SU-DHL-6 (cell line): ENCODE measurements around the gene TRMT112.

Source experiments
- H2AFZ ChIP-seq: fragments of 200-600 bp; sonication (generic); 2 replicates; pipeline ENCODE4 v1.6.1; 2014; ENCODE audit warnings: low read depth, mild to moderate bottlenecking, moderate library complexity, mixed read lengths, antibody characterized with exemption, low read length; ENCODE audit not compliant: severe bottlenecking
- H3F3A ChIP-seq: fragments of 200-600 bp; shearing (Covaris generic); 2 replicates; pipeline ENCODE4 v1.6.0; 2016; ENCODE audit warnings: antibody characterized with exemption, mild to moderate bottlenecking; ENCODE audit not compliant: insufficient read depth
- H3K27ac ChIP-seq: fragments of 200-600 bp; sonication (generic); 2 replicates; pipeline ENCODE4 v1.5.1; 2016; ENCODE audit warnings: low read depth, mild to moderate bottlenecking, low read length, moderate library complexity, mixed read lengths
- H3K27me3 ChIP-seq: fragments of 200-600 bp; sonication (generic), shearing (Covaris generic); 2 replicates; pipeline ENCODE4 v1.6.0; 2014; ENCODE audit warnings: mild to moderate bottlenecking, low read length
- H3K36me3 ChIP-seq: fragments of 200-600 bp; sonication (generic); 2 replicates; pipeline ENCODE4 v1.6.1; 2014; ENCODE audit warnings: mild to moderate bottlenecking, low read length, mixed read lengths
- H3K4me2 ChIP-seq: fragments of 300-600, 200-600 bp; shearing (Covaris generic), sonication (generic); 2 replicates; pipeline ENCODE4 v1.6.0; 2014; ENCODE audit warnings: low read length, low read depth, mild to moderate bottlenecking; ENCODE audit not compliant: poor library complexity, severe bottlenecking
- H3K4me3 ChIP-seq: fragments of 200-600 bp; sonication (generic); 2 replicates; pipeline ENCODE4 v1.5.1; 2014; ENCODE audit warnings: antibody characterized with exemption, low read length, mild to moderate bottlenecking, mixed read lengths; ENCODE audit not compliant: insufficient read depth, poor library complexity, severe bottlenecking
- H3K79me2 ChIP-seq: fragments of 200-600 bp; sonication (generic); 2 replicates; pipeline ENCODE4 v1.6.1; 2014; ENCODE audit warnings: mild to moderate bottlenecking, low read length, moderate library complexity; ENCODE audit not compliant: insufficient read depth
- H3K9ac ChIP-seq: fragments of 200-600 bp; sonication (generic); 2 replicates; pipeline ENCODE4 v1.7.0; 2014; ENCODE audit warnings: mild to moderate bottlenecking, low read length
- H3K9me2 ChIP-seq: fragments of 200-600 bp; sonication (generic); replicated peaks from 2 replicates; pipeline ENCODE4 v1.6.1; 2014; ENCODE audit warnings: low read length; ENCODE audit not compliant: insufficient read depth
- H3K9me3 ChIP-seq: fragments of 200-600 bp; sonication (generic); 2 replicates; pipeline ENCODE4 v1.6.1; 2014; ENCODE audit warnings: low read length, mixed read lengths; ENCODE audit not compliant: insufficient read depth
- H4K20me1 ChIP-seq: fragments of 200-600 bp; sonication (generic); 2 replicates; pipeline ENCODE4 v1.6.1; 2014; ENCODE audit warnings: low read depth, mild to moderate bottlenecking, antibody characterized with exemption, low read length, moderate library complexity, mixed read lengths
- EZH2phosphoT487 ChIP-seq: fragments of 200-600 bp; sonication (generic), shearing (Covaris generic); conservative IDR thresholded peaks from 2 replicates; pipeline ENCODE4 v1.6.1; 2018; ENCODE audit warnings: mild to moderate bottlenecking, antibody characterized with exemption, low read length, moderate library complexity, mixed read lengths
- TF ChIP-seq, protein P1 (sequence below): fragments of 200-600 bp; sonication (generic); IDR thresholded peaks from one replicate; pipeline ENCODE4 v1.5.1; 2017; ENCODE audit warnings: antibody characterized with exemption, mild to moderate bottlenecking, low read length, moderate library complexity; ENCODE audit not compliant: insufficient read depth, poor library complexity, severe bottlenecking

TRMT112 gene

DNA sequence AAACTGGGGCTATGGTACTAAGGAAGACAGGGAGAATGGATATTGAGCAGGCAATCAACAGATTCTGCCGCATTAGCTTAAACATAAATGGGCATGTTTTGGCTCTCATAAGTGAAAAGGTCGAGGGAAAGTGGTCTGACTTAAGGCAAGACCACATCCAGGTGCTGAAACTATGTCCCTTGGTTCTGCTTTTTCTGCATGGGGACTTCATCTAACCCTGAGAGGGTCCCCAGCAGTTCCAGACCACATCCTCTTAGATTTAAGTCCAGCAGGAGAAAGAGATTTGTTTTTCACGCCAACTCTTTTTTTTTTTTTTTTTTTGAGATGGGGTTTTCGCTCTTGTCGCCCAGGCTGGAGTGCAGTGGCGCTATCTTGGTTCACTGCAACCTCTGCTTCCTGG is 47.1 kb upstream of the TRMT112 start:
- TF ChIP-seq, protein P1, sequence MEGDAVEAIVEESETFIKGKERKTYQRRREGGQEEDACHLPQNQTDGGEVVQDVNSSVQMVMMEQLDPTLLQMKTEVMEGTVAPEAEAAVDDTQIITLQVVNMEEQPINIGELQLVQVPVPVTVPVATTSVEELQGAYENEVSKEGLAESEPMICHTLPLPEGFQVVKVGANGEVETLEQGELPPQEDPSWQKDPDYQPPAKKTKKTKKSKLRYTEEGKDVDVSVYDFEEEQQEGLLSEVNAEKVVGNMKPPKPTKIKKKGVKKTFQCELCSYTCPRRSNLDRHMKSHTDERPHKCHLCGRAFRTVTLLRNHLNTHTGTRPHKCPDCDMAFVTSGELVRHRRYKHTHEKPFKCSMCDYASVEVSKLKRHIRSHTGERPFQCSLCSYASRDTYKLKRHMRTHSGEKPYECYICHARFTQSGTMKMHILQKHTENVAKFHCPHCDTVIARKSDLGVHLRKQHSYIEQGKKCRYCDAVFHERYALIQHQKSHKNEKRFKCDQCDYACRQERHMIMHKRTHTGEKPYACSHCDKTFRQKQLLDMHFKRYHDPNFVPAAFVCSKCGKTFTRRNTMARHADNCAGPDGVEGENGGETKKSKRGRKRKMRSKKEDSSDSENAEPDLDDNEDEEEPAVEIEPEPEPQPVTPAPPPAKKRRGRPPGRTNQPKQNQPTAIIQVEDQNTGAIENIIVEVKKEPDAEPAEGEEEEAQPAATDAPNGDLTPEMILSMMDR: no peak
- TF ChIP-seq EZH2phosphoT487: no peak
- H2AFZ ChIP-seq: no peak overlapping the region
- no peaks in the 10 kb centered on the region for H4K20me1 ChIP-seq
- no peaks in the 10 kb centered on the region for H3K9me3 ChIP-seq
- H3K4me2 ChIP-seq: no peak overlapping the region
- H3K36me3 ChIP-seq: no peaks in the 10 kb centered on the region
- H3K79me2 ChIP-seq: no peaks in the 10 kb centered on the region
- H3K4me3 ChIP-seq: no peak overlapping the region
- H3F3A ChIP-seq: no peaks in the 10 kb centered on the region
- H3K27me3 ChIP-seq: no peaks in the 10 kb centered on the region
- H3K27ac ChIP-seq: no peak overlapping the region
- no peaks in the 10 kb centered on the region for H3K9me2 ChIP-seq
- H3K9ac ChIP-seq: no peak overlapping the region

DNA sequence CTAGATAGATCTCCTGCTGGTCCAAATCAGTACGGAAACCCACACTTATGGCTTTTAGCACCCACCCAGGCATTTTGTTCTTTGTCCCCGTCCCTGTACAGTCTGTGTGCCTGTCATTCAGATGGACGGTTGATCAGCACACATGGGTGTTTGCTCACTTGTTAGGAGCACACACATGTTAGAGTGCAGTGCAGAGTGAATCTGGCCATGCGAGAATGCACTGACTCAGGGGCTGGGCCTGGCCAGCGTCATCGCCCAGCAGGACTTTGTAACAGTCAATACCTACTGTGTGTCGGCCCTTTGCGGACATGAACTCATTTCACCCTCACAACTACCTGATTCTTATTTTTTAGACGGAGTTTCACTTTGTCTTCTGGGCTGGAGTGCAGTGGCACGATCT is 45.0 kb upstream of the TRMT112 start:
- no peaks in the 10 kb centered on the region for H3K36me3 ChIP-seq
- H3K4me2 ChIP-seq: no peak overlapping the region
- H3K79me2 ChIP-seq: no peaks in the 10 kb centered on the region

GRCh38 chr11:64361659-64362058 is 44.3 kb upstream of the TRMT112 start:
- no peaks in the 10 kb centered on the region for H4K20me1 ChIP-seq
- H3K27me3 ChIP-seq: no peaks in the 10 kb centered on the region
- H3F3A ChIP-seq: no peaks in the 10 kb centered on the region
- no peak overlapping the region for H3K9ac ChIP-seq
- no peak overlapping the region for H2AFZ ChIP-seq
- no peaks in the 10 kb centered on the region for H3K9me2 ChIP-seq
- TF ChIP-seq EZH2phosphoT487: no peak
- TF ChIP-seq, protein P1: no peak
- no peak overlapping the region for H3K4me2 ChIP-seq
- H3K9me3 ChIP-seq: no peaks in the 10 kb centered on the region
- H3K4me3 ChIP-seq: no peak overlapping the region
- no peaks in the 10 kb centered on the region for H3K79me2 ChIP-seq
- H3K36me3 ChIP-seq: no peaks in the 10 kb centered on the region
- H3K27ac ChIP-seq: no peak overlapping the region

More for the DNA sequence above, 45.0 kb upstream of the TRMT112 start:
- no peak for TF ChIP-seq EZH2phosphoT487
- TF ChIP-seq, protein P1: no peak
- Histone ChIP-seq H3F3A (no peaks in the 10 kb centered on the region), H4K20me1 (no peaks in the 10 kb centered on the region), H3K27ac (no peak overlapping the region), H2AFZ (no peak overlapping the region), H3K9me3 (no peaks in the 10 kb centered on the region), H3K4me3 (no peak overlapping the region), H3K9me2 (no peaks in the 10 kb centered on the region), H3K9ac (no peak overlapping the region), H3K27me3 (no peaks in the 10 kb centered on the region)
